ENCODE measurements around the gene NFX1. TPM values are rescaled to one million over a fixed set of nuclear protein-coding genes. Genes with fewer than 3 reads are reported as not detected.
"Not testable (repeated sequence)": the region's sequence is repeated elsewhere in the genome, so short reads cannot be mapped to it uniquely, and the experiment has no call there.

NFX1 gene
- total and polyA plus RNA-seq, 2 donors (not counting 1 experiment from before 2014, with no cell fraction given), result 30.2 to 39.5 TPM

- not testable (repeated sequence) for H3K27ac ChIP-seq (ENCODE audit: insufficient read depth, low read length); H3K9me3 ChIP-seq (ENCODE audit: control insufficient read depth, insufficient read depth, low read depth, low read length); H3K4me3 ChIP-seq (replicated peaks in 1 of 4; ENCODE audit: control extremely low read depth in 1 of 4, insufficient read depth in 1 of 4, low read depth in 3 of 4, low read length in 4 of 4); H4K20me1 ChIP-seq (ENCODE audit: control insufficient read depth, extremely low read depth, insufficient read depth, low read length); H3K36me3 ChIP-seq (ENCODE audit: control insufficient read depth, insufficient read depth, low read length); H2AFZ ChIP-seq (ENCODE audit: low read length); H3K9ac ChIP-seq (ENCODE audit: insufficient read depth, low read length); H3K4me1 ChIP-seq (ENCODE audit: control insufficient read depth, extremely low read depth, insufficient read depth, low read length); H3K27me3 ChIP-seq (ENCODE audit: control insufficient read depth, insufficient read depth, low read length); DNase-seq (ENCODE audit: low read depth in 2 of 2); H3K79me2 ChIP-seq (ENCODE audit: control insufficient read depth, insufficient read depth, low read length); H3K4me2 ChIP-seq (ENCODE audit: extremely low read depth, insufficient read depth, low read length)
Observed at GRCh38 chr9:33402371-33402770, 112.1 kb downstream of the NFX1 start, which contains the start of gene AQP7. Gene AQP7 (minus strand): TSS chr9:33402568. CDS start chr9:33401262, 1,306 bp downstream.

- Histone ChIP-seq H4K20me1 (ENCODE audit: control insufficient read depth, extremely low read depth, insufficient read depth, low read length) (no peaks in the 10 kb centered on the region), H3K4me3 (replicated peaks in 1 of 4; ENCODE audit: control extremely low read depth in 1 of 4, insufficient read depth in 1 of 4, low read depth in 3 of 4, low read length in 4 of 4) (no peak overlapping the region), H3K27ac (ENCODE audit: insufficient read depth, low read length) (no peak overlapping the region), H3K27me3 (ENCODE audit: control insufficient read depth, insufficient read depth, low read length) (peaks cover 6% of the 10 kb centered on the region), H3K9me3 (ENCODE audit: control insufficient read depth, insufficient read depth, low read depth, low read length) (no peaks in the 10 kb centered on the region), H2AFZ (ENCODE audit: low read length) (no peak overlapping the region), H3K4me2 (ENCODE audit: extremely low read depth, insufficient read depth, low read length) (no peak overlapping the region), H3K79me2 (ENCODE audit: control insufficient read depth, insufficient read depth, low read length) (no peaks in the 10 kb centered on the region), H3K36me3 (ENCODE audit: control insufficient read depth, insufficient read depth, low read length) (no peaks in the 10 kb centered on the region), H3K9ac (ENCODE audit: insufficient read depth, low read length) (no peak overlapping the region), H3K4me1 (ENCODE audit: control insufficient read depth, extremely low read depth, insufficient read depth, low read length) (no peaks in the 10 kb centered on the region)
- TF ChIP-seq CTCF (conservative IDR thresholded peaks at IDR 0.05 in 1 of 2, IDR thresholded peaks at IDR 0.05 in 1 of 2; ENCODE audit: low read depth in 1 of 2, low read length in 2 of 2), result no peak
- TF ChIP-seq EZH2 (IDR thresholded peaks at IDR 0.05; ENCODE audit: low read length, missing control alignments), result no peak
- DNase-seq (ENCODE audit: low read depth in 2 of 2), result no peak
Observed at GRCh38 chr9:33403941-33404787, 113.8 kb downstream of the NFX1 start.

- DNase-seq (ENCODE audit: low read depth in 2 of 2), result no peak
- Histone ChIP-seq H3K9me3 (ENCODE audit: control insufficient read depth, insufficient read depth, low read depth, low read length) (no peaks in the 10 kb centered on the region), H3K4me2 (ENCODE audit: extremely low read depth, insufficient read depth, low read length) (no peak overlapping the region), H3K4me1 (ENCODE audit: control insufficient read depth, extremely low read depth, insufficient read depth, low read length) (no peaks in the 10 kb centered on the region), H3K36me3 (ENCODE audit: control insufficient read depth, insufficient read depth, low read length) (no peaks in the 10 kb centered on the region), H3K9ac (ENCODE audit: insufficient read depth, low read length) (no peak overlapping the region), H3K79me2 (ENCODE audit: control insufficient read depth, insufficient read depth, low read length) (no peaks in the 10 kb centered on the region), H4K20me1 (ENCODE audit: control insufficient read depth, extremely low read depth, insufficient read depth, low read length) (no peaks in the 10 kb centered on the region), H2AFZ (ENCODE audit: low read length) (no peak overlapping the region), H3K27ac (ENCODE audit: insufficient read depth, low read length) (no peak overlapping the region), H3K27me3 (ENCODE audit: control insufficient read depth, insufficient read depth, low read length) (peaks cover 6% of the 10 kb centered on the region), H3K4me3 (replicated peaks in 1 of 4; ENCODE audit: control extremely low read depth in 1 of 4, insufficient read depth in 1 of 4, low read depth in 3 of 4, low read length in 4 of 4) (no peak overlapping the region)
- TF ChIP-seq CTCF (conservative IDR thresholded peaks at IDR 0.05 in 1 of 2, IDR thresholded peaks at IDR 0.05 in 1 of 2; ENCODE audit: low read depth in 1 of 2, low read length in 2 of 2) (no peak), EZH2 (IDR thresholded peaks at IDR 0.05; ENCODE audit: low read length, missing control alignments) (no peak)
Observed at GRCh38 chr9:33404788-33405362, 114.6 kb downstream of the NFX1 start.

Data from fibroblast of lung (primary cell).